Amygdala (tissue), 56 donors: ENCODE measurements around the gene MOB3B.

Experiments used
- DNase-seq, 56 donors: peaks; one replicate each; lab custom pipeline; 2025; lab: John Stamatoyannopoulos, UW

MOB3B gene

DNA sequence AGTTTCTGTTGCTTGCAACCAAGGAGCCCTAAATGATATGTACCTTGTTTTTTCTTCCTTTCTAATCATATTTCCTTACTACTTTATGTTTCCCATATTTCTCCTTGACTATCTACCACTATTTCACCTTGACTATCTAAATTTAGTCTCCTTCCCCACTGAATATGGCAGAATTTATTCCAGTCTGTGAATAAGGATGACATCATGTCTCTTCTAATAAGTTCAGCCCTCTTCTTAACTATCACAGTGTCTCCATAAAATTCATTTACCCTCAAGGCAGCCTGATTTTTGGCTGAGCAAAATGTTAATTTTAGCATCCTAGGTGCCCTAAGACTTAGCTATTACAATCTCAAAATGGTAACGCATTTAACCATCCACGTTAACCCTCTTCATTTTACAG, 133.1 kb downstream of the MOB3B start:
- no peak for DNase-seq

DNA sequence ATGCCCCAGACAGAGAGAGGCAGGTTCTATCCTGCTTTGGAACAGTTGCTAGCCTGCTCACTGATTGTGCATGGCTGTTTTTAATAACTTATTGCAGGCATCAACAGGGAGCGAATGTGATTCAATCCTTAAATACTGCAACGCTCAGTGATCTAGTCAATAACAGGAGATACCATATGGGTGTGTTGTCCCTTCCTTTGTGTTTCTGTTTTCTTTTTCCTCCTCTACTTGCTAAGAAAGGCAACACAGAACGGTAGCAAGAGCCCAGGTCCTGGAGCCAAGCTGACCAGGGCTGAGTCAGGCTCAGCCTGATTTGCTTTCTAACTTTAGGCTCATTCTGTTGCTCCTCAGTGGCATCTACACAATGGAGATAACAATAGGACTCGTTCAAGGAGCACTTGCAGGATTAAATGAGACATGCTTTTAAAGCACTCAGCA, 134.1 kb downstream of the MOB3B start:
- peak in 2 of 56 donors; percentile 12 to 13 for DNase-seq

DNA sequence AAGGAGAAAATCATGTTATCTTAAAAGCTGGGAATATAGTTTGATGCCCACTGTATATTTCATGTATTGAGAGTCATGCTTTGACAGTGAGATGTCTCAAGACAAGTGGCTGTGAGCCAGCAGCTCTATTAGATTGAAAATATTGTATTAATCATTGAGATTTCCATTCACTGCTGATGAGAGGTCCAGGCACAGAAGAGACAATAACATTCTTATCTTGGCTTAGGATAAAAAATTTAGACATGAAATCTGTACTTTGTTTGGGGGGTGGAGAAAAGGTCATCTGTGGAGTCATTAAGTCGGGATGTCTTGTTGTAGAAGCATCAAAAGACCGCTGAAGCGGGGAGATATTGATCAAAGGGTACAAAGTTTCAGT, 134.8 kb downstream of the MOB3B start:
- DNase-seq = no peak

DNA sequence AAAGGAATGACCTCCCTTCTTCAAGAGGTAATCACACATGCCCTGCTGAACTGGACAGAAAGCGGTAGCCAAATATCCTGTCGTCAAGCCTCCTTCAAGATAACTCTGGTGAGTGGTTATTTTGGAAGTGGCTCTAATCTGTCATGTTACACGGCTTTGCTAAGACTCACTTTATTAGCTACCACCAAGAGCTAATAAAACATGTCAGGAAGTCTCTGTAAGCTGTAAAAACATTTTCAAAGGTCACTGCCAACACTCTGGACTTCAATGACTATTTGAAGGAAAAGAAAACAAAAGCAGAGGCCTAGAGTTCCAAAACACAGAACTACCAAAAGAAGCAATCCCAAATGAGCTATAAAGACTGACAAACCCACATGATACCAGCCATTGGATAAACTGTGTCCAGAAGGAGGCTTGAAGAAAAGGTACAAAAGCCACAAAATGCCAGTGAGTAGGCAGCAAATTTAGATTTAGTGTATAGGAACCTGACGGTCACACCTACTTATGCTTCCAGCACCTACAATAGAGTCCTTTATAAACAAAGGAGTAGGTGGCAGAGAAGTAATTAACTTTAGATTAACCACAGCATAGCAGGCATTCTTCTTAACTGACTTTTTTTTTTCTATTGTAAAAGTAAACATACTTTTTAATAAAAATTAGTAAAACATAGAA, 135.3 kb downstream of the MOB3B start:
- DNase-seq = no peak

DNA sequence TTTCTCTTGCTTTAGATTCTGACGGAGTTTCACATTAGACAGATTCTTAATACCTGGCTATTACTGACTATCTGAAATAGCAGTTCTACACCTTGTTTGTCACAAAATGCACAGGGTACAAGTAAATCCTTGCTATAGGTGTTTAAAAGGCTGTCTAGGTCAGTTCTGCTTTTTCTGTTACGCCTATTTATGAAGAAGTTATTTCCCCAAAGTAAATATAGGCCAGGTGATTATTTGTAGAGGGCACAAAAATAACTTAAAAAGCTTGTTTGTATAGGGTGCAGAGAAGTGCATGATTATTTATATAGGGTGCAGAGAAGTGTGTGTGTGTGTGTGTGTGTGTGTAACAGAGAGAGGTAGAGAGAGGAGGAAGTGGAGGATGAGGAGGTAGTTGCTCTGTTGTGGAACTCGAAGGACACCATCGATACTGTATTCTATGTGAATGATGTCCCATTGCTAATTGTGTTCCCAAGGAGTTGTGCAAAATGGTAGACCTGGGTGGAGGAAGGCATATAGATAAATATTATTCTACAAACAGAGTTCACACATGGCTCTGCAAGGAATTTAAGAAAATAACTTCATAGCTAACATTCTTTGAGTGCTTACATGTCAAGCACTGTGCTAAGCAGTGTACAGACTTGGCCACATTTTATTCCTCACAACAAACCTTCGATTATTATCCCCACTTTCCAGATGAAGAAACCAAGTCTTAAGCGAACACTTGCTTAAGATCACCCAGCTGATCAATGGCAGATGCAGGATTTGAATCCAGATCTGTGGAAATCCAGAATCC, 136.4 kb downstream of the MOB3B start:
- no peak for DNase-seq

DNA sequence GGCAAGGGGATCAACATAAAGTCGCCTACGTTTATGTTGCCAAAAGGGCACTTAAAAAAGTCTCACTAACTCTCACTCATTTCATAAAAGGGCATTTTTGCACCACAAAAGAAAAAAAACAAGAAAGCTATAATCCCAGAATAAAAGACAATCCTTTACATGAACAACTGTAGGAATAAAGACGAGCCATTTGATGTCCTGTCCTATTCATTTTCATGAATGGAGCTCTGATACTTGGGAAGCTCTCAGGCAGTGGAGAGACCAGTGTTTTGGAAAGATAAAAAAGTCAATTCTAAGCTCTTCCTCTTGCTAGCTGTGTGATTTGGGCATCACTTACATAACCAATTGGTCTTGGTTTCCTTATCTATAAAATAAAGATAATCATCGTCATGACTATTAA, 137.2 kb downstream of the MOB3B start:
- DNase-seq = no peak

DNA sequence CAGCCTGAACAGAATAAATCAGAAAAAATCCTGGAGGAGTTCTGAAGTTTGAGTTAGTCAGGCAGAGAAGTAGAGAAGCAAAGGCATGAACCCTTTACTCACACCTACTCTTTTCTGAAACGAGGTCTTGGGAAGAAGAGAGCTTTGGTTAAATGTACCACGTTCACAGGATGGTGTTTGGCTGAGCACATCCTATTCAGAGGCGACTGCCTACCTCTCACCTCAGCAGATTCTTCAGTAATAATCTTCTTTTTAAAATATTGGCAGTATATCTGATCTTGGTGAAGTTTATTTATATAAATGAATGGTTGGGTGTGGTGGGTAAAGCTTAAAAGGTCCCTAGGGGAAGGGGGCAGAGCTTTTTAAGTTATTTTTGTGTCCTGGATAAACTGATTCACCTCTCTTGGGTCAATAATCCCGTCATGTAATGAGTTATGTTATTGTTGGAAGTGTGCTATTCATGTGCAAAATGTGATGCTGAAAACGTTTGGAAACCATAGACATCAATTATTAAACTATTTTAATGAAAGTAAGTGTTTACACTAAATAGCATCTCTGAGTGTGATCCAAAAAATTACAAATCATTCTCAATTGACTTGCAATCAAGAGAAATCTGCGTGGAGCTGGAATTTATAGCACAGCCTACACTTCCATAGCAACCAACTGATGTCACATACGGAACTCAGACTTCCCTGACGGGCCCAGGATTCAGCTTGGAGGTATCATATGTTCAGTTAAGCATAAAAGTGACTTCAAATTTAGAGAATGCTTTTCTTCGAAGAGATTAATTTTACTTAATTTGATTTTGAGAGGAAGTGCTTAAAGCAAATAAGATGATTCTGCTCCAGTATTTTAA, 138.3 kb downstream of the MOB3B start:
- peak in 11 of 56 donors; percentile 7 to 37 (median 14) for DNase-seq

DNA sequence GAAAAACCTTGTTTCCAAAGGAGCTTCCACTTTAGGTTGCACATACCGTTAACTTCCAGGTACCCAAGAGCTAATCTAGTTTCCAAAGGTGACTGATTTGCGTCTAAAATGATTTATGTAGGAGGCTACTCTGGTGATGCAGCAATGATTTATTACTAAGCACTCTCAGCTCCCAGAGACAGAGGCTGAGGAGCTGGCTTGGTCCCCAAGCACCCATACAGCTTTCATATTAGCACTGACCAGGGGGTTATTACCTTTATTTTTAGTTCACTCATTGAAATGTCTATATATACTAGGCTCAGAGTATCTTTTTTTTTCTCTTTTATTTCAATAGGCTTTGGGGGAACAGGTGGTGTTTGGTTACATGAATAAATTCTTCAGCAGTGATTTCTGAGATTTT, 141.5 kb downstream of the MOB3B start:
- no peak for DNase-seq

DNA sequence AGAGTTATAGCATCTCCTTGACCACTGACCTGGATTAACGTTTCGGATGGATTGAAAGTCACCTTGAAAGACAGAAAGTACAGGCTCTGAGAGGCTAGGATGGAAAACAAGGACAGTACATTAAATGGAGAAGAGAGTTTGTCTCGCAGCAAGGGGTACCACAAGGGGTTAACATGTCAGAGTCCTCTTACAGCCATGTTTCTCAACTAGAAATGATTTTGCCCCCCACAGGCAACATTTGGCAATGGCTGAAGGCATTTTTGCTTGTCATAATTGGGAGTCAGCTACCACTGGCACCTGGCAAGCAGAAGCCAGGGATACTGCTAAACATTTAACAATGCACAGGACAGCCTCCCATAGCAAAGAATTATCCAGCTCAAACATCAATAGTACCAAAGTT, 141.9 kb downstream of the MOB3B start:
- no peak for DNase-seq

DNA sequence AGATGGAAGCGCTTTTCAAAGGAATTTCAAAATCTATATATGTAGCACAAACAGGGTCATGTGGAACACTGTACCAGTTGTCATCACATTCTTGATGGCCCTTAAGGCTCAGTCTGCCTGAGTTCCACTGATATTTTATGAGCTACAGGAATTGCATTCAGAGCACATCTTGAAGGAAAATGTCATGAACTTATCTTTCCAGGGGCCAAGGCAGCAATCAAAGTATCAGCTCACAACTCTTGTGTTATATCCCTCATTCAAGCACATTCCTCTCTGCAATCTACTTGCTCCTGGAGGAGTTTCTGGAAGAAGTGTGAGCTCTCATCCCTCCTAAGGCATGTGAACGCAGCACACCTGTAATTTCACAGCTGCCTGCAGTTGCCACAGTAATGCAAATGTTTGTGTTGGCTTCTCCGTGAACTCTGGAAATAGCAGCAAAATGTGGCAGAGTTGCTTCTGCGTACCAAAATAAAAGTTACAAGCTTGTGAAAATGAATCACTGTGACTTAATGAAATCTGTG, 143.0 kb downstream of the MOB3B start:
- DNase-seq = no peak

DNA sequence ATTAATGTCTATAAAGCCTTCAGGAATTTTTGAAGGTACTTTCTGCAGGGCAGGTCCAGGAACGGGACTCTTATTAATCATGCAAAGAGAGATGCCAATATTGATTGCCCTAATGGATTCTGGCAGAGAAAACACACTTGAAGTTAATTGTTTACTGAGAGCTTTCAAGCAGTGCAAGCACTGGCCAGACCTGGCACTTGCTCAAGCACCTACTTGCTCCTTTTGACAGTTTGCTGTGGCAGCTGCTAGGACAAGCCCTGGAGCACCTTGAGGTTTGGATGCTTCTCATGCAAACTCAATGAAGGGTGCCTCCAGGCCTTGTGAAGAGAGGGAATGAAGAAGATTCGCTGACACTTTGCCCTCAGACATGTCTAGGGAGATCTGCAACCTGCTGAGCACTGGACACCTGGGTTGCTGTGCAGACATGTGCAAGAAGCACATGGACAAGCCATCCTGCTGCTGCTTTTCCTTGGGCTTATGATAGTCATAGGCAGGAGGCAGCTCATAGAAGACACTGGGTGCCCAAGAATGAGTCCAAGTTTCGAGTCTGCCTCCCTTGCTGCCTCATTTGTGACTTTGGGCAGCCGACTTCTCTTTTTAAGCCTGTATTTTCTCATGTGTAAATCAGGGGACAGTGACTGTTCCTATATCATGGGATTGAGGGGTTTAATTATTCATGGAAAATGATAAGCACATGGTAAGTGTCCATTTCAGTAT, 143.8 kb downstream of the MOB3B start:
- no peak for DNase-seq

DNA sequence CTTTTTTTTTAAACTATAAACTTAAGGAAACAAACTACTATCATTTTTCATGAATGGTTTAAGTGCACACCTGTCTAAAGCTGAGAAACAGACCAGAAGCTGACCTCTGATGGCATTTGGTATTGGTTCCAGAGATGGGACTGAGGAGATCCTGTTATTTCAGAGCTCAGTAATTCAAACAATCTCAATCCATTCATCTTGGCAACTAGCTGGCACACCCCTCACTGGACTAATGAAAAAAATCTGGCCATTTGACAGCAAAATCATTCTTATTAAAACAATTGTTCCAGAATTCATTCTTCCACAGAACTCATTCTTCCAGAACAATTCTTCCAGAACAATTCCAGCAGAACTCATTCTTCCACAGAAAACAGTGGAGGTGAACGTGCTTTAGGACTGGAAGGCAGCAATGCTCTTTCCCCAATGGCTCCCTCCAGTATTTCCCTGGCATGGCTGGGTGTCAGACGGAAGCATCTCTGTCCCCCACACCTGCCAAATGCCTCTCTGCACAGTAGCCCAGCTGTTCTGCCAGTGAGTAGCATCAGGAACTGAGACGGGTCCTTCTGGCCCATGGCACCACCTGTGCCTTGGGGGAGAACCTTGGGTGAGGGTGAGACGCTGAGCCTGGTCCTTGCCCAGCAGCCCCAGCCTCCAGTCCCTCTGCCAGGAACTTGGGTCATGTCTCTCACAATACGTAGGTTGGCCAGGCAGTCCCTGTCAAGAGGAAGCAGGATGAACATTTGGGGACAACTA, 145.2 kb downstream of the MOB3B start:
- DNase-seq = no peak

DNA sequence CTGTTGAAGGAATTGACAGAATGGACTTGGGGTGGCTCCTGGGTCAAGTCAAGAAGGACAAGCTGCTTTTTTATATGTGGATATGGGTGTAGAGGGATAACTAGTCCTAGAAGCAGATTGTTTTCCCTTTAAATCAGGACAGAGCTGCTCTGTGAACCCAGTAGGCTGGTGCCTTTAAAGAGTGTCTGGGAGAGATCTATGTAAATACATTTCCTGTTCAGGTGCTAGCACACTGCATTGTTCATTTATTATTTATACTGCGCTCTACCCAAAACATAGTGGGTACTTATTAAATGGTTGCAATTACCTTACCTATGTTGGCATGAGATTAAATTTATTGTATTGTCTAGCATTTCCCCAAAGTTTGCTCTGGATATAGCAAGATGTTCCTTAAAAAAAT, 146.1 kb downstream of the MOB3B start:
- no peak for DNase-seq

DNA sequence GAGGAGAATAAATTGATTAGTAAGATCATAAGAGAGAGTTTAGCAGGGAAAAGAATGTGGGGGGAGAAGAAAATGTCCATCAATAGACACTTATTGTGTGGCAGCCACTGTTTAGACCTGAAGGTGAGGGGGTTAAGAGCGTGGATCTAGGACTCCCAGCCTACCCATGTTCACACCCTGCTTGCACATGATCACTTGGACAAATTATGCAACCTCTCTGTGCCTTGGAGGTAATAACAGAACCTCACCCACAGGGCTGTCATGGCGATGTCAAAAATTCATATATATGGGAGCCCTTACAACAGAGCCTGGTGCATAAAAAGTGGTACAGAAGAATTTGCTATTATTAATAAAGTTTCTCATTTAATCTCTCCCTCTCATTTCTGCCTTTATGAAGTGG, 146.6 kb downstream of the MOB3B start:
- DNase-seq = no peak

DNA sequence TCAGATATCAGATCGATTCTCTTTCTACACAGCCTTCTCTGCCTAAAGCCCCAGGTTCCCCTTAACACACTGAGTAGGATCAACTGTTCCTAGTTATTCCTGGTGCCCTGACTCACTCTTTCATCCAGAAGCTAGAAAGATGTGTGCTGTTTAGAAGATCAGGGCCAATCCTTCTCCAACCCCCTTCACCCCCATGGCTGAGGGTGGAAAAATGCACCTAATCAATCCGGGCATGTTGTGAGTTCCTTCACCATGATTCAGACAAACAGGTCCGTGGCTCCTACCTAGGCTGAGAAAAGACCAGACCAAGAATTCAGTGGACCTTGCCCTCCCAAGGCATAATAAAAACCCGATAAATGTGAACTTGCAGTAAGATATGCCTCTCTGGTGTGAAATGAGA, 147.3 kb downstream of the MOB3B start:
- DNase-seq = no peak

DNA sequence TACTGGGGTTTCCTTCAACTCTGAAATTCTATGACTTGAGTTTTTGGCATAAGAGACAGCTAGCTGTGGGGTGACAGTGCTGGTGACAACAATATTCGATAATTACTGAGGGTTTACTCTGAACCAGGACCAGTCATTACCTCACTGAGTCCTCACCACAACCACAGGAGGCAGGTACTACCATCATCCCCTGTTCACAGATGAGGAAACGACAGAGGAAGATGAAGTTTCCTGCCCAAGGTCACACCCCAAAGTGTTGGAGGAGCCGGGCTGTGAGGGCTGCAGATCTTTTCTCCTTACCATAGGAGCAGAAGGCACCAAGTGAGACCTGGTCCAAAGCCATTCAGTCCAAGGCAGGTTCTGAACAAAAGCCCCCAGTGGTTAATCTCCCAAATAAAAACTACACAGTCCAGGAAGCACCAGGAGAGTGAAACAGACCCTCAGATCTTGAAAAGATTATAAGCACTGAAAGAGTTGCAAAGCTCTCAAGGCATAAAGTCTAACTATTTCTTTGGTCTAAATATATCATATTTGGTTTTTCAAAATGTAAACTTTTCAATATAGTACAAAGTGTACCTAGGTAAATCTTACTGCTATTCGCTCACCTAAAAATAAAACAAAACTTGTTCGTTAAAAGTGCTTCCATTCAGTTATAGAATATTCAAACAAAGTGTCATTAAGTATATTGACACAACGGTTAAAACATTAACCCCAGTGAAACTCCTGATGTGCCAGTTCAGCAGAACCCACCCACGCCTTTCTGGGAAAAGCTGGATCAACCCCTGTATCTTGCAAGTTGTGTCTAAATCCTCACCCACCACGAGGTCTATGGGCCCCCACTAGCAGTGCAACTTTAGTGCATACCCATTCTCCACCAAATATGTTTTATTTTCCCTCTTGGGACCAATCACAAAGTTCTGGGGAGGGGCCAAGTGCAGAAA, 150.0 kb downstream of the MOB3B start:
- no peak for DNase-seq

DNA sequence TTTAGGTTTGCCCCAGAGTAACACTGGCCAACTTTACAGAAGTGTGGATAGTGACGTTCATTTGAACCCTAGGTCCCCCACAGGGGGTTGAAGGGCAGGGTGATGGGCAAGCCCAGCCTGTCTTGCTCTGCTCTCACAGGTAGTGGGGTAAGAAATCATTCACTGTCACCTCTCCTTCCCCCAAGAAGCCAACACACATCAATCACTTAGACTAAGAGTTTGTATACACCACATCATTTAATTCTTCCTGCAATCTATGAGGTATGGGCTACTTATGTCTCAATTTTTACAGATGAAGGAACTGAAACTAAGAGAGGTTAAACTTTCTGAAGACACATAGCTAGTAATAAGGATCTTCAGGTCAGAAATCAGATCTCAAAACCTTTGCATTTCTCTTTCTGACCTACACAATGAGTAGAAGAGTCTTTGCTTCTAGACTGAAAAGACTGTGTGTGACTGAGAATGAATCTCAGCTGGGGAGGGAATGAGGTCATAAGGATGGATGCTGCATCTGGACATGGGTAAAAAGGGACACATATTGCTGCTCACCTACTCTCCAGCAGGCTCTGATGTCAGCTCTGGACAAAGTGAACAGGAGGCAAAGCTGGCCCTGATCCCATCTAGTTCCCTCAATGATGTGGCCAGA, 151.7 kb downstream of the MOB3B start:
- no peak for DNase-seq
